SK-N-SH (cell line): ENCODE results near the gene DCDC2. TPM values are rescaled to one million over a fixed set of nuclear protein-coding genes. Genes with fewer than 3 reads are reported as not detected.
"Not testable (repeated sequence)": the region's sequence is repeated elsewhere in the genome, so short reads cannot be mapped to it uniquely, and the experiment has no call there.

Experiments used
- CTCF ChIA-PET: fragments of 300-600, 350-600 bp; formaldehyde crosslinking; extraction: SDS; loops from one replicate; lab custom pipeline; 2021; lab: Yijun Ruan, JAX
- POLR2A ChIA-PET: fragments of 350-600 bp; sonication (Branson Sonifier 250); formaldehyde crosslinking; extraction: SDS; loops from one replicate; lab custom pipeline; 2020; ENCODE audit warnings: antibody characterized with exemption, inconsistent platforms; lab: Yijun Ruan, JAX
- DNase-seq: peaks from one replicate; pipeline ENCODE4 v3.0.0; 2012
- H2AFZ ChIP-seq: fragments of 200-600 bp; sonication (generic); 2 replicates; pipeline ENCODE4 v1.8.1; 2016; ENCODE audit warnings: antibody characterized with exemption, mild to moderate bottlenecking, low read depth
- H3F3A ChIP-seq: fragments of 200-600 bp; sonication (generic); replicated peaks from 2 replicates; pipeline ENCODE3; 2016; ENCODE audit warnings: antibody characterized with exemption, mild to moderate bottlenecking; ENCODE audit not compliant: insufficient read depth
- H3K27ac ChIP-seq, 2 experiments: fragments of 200-500 bp in 1 of 2; fragments of 200-600 bp in 1 of 2; sonication (Bioruptor generic) in 1 of 2; sonication (generic), shearing (Covaris generic) in 1 of 2; 2 replicates each; pipeline versions ENCODE4 v1.5.1 to v1.6.1; 2014 to 2016; ENCODE audit warnings: low read depth in 2 of 2, inconsistent platforms in 1 of 2, low read length in 1 of 2, mild to moderate bottlenecking in 1 of 2, mixed read lengths in 1 of 2
- H3K27me3 ChIP-seq: fragments of 200-600 bp; sonication (generic), shearing (Covaris generic); 2 replicates; pipeline ENCODE4 v1.6.1; 2016; ENCODE audit warnings: mixed run types; ENCODE audit not compliant: insufficient read depth
- H3K36me3 ChIP-seq, 2 experiments: fragments of 200-500 bp in 1 of 2; fragments of 200-600 bp in 1 of 2; sonication (Bioruptor generic) in 1 of 2; sonication (generic) in 1 of 2; replicated peaks in 1 of 2; 2 replicates each; pipeline versions ENCODE3 to v1.5.1; 2014 to 2016; ENCODE audit warnings: low read length in 1 of 2, mild to moderate bottlenecking in 1 of 2; ENCODE audit not compliant: insufficient read depth in 2 of 2, control insufficient read depth in 1 of 2
- H3K4me1 ChIP-seq, 2 experiments: fragments of 200-500 bp in 1 of 2; fragments of 200-600 bp in 1 of 2; sonication (Bioruptor generic) in 1 of 2; sonication (generic), shearing (Covaris generic) in 1 of 2; 2 replicates each; pipeline versions ENCODE4 v1.5.1 to v1.6.1; 2014 to 2016; ENCODE audit warnings: low read depth in 1 of 2, low read length in 1 of 2, mixed run types in 1 of 2; ENCODE audit not compliant: insufficient read depth in 2 of 2, control insufficient read depth in 1 of 2
- H3K4me2 ChIP-seq: fragments of 200-600 bp; sonication (generic), shearing (Covaris generic); 2 replicates; pipeline ENCODE4 v1.6.1; 2017; ENCODE audit warnings: mixed run types
- H3K4me3 ChIP-seq, 2 experiments: fragments of 200-500 bp in 1 of 2; fragments of 200-600 bp in 1 of 2; sonication (Bioruptor generic) in 1 of 2; sonication (generic), shearing (Covaris generic) in 1 of 2; 2 replicates each; pipeline versions ENCODE4 v1.5.1 to v1.8.1; 2014 to 2016; ENCODE audit warnings: low read depth in 2 of 2, inconsistent platforms in 1 of 2, low read length in 1 of 2, mild to moderate bottlenecking in 1 of 2, mixed read lengths in 1 of 2, moderate library complexity in 1 of 2
- H3K79me2 ChIP-seq: fragments of 200-600 bp; sonication (generic); 2 replicates; pipeline ENCODE4 v1.8.1; 2017; ENCODE audit warnings: mild to moderate bottlenecking; ENCODE audit not compliant: insufficient read depth
- H3K9ac ChIP-seq: fragments of 200-600 bp; sonication (generic); 2 replicates; pipeline ENCODE4 v1.6.1; 2017; ENCODE audit warnings: mixed run types
- H3K9me2 ChIP-seq: fragments of 200-600 bp; sonication (generic); 2 replicates; pipeline ENCODE4 v1.6.1; 2017; ENCODE audit warnings: mixed run types
- H3K9me3 ChIP-seq: fragments of 200-600 bp; sonication (generic); 2 replicates; pipeline ENCODE4 v1.6.1; 2017; ENCODE audit warnings: mixed run types, mild to moderate bottlenecking, moderate library complexity
- H4K20me1 ChIP-seq: fragments of 200-600 bp; sonication (generic); 2 replicates; pipeline ENCODE4 v1.6.1; 2017; ENCODE audit warnings: mild to moderate bottlenecking, mixed run types; ENCODE audit not compliant: insufficient read depth
- RCOR1 ChIP-seq: fragments of 150-350 bp; IDR thresholded peaks from 2 replicates; pipeline ENCODE4 v1.6.1; 2017; ENCODE audit warnings: antibody characterized with exemption, low read length
- SIN3A ChIP-seq: IDR thresholded peaks from 2 replicates; pipeline ENCODE4 v1.6.1; 2012; ENCODE audit warnings: low read depth, mild to moderate bottlenecking, low read length, moderate library complexity, borderline replicate concordance
- WGBS: methylation state at CpG from one replicate; pipeline ENCODE4 v1.1.6; 2017; ENCODE audit warnings: low lambda C conversion rate; 5-methylcytosine and 5-hydroxymethylcytosine counted together
- polyA plus RNA-seq, 3 experiments: library from polyadenylated mRNA; depleted of rRNA; stranded (reverse); fragments of >200 nt; gene quantifications; 2 replicates each; pipeline ENCODE4 v1.2.3, GENCODE V29; 2012
- TF ChIP-seq, protein P1 (sequence below): IDR thresholded peaks from 2 replicates; pipeline ENCODE4 v1.6.1; 2012; ENCODE audit warnings: mild to moderate bottlenecking, low read depth, low read length, moderate library complexity
- TF ChIP-seq, protein P2 (sequence below): fragments of 150-350 bp; IDR thresholded peaks from 2 replicates; pipeline ENCODE4 v1.6.1; 2016; ENCODE audit warnings: mild to moderate bottlenecking, low read depth, low read length
- TF ChIP-seq, protein P3 (sequence below): IDR thresholded peaks from 2 replicates; pipeline ENCODE4 v1.4.0; 2012; ENCODE audit warnings: low read depth
- TF ChIP-seq, protein P4 (sequence below): fragments of 150-350 bp; IDR thresholded peaks from 2 replicates; pipeline ENCODE4 v1.6.1; 2017; ENCODE audit warnings: antibody characterized with exemption, low read length, low read depth, borderline replicate concordance

The DCDC2 gene
- polyA plus RNA-seq, 1 of the 3 experiments (the other 2 are of a cell fraction): not detected

DNA sequence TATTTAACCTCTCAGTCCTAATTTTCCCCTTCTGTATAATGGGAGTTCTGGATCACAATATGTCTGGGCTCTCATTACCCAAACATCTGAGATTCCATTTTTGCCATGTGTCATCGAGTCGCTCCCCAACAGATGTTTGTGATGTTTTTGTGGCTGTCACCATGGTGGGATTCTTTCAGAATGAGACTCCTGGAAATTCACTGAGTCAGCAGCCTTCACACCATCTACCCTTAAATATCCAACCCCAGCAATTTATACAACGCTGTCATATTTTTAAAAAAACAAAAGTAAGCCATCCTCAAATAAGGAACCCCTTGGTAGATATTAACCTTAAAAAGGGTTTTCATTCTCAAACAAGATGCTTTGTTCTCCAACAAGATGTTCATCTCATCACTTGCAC, 211.0 kb downstream of the DCDC2 start:
- no peak overlapping the region for H3K27ac ChIP-seq
- WGBS: 51% methylated on average over 3 of the region's 3 CpGs
- no peak for TF ChIP-seq SIN3A
- TF ChIP-seq RCOR1: no peak
- TF ChIP-seq, protein P1, sequence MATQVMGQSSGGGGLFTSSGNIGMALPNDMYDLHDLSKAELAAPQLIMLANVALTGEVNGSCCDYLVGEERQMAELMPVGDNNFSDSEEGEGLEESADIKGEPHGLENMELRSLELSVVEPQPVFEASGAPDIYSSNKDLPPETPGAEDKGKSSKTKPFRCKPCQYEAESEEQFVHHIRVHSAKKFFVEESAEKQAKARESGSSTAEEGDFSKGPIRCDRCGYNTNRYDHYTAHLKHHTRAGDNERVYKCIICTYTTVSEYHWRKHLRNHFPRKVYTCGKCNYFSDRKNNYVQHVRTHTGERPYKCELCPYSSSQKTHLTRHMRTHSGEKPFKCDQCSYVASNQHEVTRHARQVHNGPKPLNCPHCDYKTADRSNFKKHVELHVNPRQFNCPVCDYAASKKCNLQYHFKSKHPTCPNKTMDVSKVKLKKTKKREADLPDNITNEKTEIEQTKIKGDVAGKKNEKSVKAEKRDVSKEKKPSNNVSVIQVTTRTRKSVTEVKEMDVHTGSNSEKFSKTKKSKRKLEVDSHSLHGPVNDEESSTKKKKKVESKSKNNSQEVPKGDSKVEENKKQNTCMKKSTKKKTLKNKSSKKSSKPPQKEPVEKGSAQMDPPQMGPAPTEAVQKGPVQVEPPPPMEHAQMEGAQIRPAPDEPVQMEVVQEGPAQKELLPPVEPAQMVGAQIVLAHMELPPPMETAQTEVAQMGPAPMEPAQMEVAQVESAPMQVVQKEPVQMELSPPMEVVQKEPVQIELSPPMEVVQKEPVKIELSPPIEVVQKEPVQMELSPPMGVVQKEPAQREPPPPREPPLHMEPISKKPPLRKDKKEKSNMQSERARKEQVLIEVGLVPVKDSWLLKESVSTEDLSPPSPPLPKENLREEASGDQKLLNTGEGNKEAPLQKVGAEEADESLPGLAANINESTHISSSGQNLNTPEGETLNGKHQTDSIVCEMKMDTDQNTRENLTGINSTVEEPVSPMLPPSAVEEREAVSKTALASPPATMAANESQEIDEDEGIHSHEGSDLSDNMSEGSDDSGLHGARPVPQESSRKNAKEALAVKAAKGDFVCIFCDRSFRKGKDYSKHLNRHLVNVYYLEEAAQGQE: no peak
- TF ChIP-seq, protein P2, sequence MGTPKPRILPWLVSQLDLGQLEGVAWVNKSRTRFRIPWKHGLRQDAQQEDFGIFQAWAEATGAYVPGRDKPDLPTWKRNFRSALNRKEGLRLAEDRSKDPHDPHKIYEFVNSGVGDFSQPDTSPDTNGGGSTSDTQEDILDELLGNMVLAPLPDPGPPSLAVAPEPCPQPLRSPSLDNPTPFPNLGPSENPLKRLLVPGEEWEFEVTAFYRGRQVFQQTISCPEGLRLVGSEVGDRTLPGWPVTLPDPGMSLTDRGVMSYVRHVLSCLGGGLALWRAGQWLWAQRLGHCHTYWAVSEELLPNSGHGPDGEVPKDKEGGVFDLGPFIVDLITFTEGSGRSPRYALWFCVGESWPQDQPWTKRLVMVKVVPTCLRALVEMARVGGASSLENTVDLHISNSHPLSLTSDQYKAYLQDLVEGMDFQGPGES: no peak
- TF ChIP-seq, protein P3, sequence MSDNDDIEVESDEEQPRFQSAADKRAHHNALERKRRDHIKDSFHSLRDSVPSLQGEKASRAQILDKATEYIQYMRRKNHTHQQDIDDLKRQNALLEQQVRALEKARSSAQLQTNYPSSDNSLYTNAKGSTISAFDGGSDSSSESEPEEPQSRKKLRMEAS: no peak
- TF ChIP-seq, protein P4, sequence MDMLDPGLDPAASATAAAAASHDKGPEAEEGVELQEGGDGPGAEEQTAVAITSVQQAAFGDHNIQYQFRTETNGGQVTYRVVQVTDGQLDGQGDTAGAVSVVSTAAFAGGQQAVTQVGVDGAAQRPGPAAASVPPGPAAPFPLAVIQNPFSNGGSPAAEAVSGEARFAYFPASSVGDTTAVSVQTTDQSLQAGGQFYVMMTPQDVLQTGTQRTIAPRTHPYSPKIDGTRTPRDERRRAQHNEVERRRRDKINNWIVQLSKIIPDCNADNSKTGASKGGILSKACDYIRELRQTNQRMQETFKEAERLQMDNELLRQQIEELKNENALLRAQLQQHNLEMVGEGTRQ: no peak

DNA sequence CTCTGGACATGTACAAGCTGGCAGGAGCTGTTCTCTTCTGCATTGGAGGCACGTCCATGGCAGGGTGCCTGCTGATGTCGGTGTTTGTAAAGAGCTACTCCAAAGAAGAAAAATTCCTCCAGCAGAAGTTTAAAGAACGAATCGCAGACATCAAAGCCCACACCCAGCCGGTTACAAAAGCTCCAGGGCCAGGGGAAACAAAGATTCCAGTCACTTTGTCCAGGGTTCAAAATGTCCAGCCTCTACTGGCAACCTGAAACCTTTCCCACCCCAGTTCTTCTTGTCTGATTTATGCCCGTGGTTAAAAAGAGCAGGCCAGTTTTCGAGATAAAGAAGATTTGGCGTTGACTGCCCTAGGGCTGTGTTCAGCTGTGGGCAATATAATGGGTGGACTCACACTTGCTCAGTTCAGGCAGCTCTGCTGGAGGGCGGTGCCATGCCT, 212.1 kb downstream of the DCDC2 start:
- no peak overlapping the region for H3K4me3 ChIP-seq
- WGBS: 24% methylated on average over 9 of the region's 9 CpGs
- no peaks in the 10 kb centered on the region for H3K9me2 ChIP-seq
- CTCF ChIA-PET: interaction anchor here (1.5 kb wide), 1 partner anchor 8 kb away, joined by 4 read pairs; no protein-coding TSS in a partner anchor
- H3K27ac ChIP-seq: no peak overlapping the region
- H3K9me3 ChIP-seq: 0 out of 2 replicates have a peak, but pooled peaks cover 3% of the 10 kb centered on the region
- no peak overlapping the region for H3K9ac ChIP-seq
- H3K4me2 ChIP-seq: no peak overlapping the region
- H3K4me1 ChIP-seq: no peaks in the 10 kb centered on the region
- no peaks in the 10 kb centered on the region for H4K20me1 ChIP-seq
- DNase-seq: no peak
- TF ChIP-seq, protein P1: no peak
- TF ChIP-seq, all 33 proteins: peak for 0
- Histone ChIP-seq H3F3A (no peaks in the 10 kb centered on the region), H3K27me3 (no peaks in the 10 kb centered on the region), H2AFZ (no peak overlapping the region), H3K79me2 (no peaks in the 10 kb centered on the region), H3K36me3 (no peaks in the 10 kb centered on the region)
- POLR2A ChIA-PET: no interaction called here

More for the DNA sequence above, 211.0 kb downstream of the DCDC2 start:
- Histone ChIP-seq H3K27me3 (no peaks in the 10 kb centered on the region), H3K4me2 (no peak overlapping the region), H3K79me2 (no peaks in the 10 kb centered on the region), H4K20me1 (no peaks in the 10 kb centered on the region), H3F3A (no peaks in the 10 kb centered on the region), H3K9me3 (0 out of 2 replicates have a peak, but pooled peaks cover 3% of the 10 kb centered on the region), H2AFZ (no peak overlapping the region), H3K36me3 (no peaks in the 10 kb centered on the region), H3K9ac (no peak overlapping the region), H3K9me2 (no peaks in the 10 kb centered on the region), H3K4me3 (no peak overlapping the region), H3K4me1 (no peaks in the 10 kb centered on the region)
- ChIA-PET POLR2A (no interaction called here), CTCF (no interaction called here)
- no peak for DNase-seq

DNA sequence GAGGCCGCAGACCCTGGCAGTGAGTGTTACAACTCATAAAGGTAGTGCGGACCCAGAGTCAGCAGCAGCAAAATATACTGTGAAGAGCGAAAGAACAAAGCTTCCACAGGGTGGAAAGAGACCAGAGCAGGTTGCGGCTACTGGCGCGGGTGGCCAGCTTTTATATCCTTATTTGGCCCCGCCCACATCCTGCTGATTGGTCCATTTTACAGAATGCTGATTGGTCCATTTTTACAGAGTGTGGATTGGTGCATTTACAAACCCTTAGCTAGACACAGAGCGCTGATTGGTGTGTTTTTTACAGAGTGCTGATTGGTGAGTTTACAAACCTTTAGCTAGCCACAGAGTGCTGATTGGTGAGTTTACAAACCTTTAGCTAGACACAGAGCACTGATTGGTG, 215.1 kb downstream of the DCDC2 start:
- H3K79me2 ChIP-seq, H3K4me1 ChIP-seq, H4K20me1 ChIP-seq, H3K27me3 ChIP-seq, POLR2A ChIA-PET, H3K9me3 ChIP-seq, H3F3A ChIP-seq, H3K36me3 ChIP-seq, H3K4me3 ChIP-seq, DNase-seq, H2AFZ ChIP-seq, H3K4me2 ChIP-seq, H3K27ac ChIP-seq, H3K9me2 ChIP-seq, H3K9ac ChIP-seq: not testable (repeated sequence)
- 77% methylated on average over 8 of the region's 8 CpGs for WGBS
- CTCF ChIA-PET: interaction anchor here (1.0 kb wide), 1 partner anchor 16 kb away, joined by 4 read pairs; no protein-coding TSS in a partner anchor
